Measurements from ENCODE around the gene TJP3. TPM values are rescaled to one million over a fixed set of nuclear protein-coding genes. Genes with fewer than 3 reads are reported as not detected.
"Not testable (repeated sequence)": the region's sequence is repeated elsewhere in the genome, so short reads cannot be mapped to it uniquely, and the experiment has no call there.

Gene TJP3
- polyA plus RNA-seq, 1 donor from 2014 or later, result 4.9 TPM

DNA sequence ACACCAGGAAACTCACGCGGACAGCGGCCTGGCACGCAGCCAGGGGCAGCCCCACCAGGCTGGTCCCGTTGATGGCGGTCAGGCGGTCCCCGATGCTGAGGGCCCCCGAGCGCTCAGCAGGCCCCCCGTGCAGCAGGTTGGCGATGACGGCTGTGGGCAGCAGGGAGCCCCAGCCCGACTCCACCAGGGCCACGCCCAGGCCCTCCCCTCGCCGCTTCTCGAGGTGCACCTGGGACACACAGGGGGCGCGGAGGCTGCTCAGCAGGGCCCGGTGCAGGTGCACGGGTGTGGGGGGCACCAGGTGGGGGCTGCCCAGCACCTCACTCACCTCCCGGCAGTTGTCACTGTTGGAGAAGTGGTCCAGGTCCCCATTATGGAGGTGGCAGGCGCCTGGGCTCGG lies 44.3 kb downstream of the TJP3 start:
- Mint-ChIP-seq H3K27ac (no peak overlapping the region), H3K27me3 (no peaks in the 10 kb centered on the region), H3K4me3 (no peak overlapping the region), H3K36me3 (peaks cover 9% of the 10 kb centered on the region), H3K9me3 (no peaks in the 10 kb centered on the region), H3K4me1 (peaks cover 2 to 10% (median 3%) of the 10 kb centered on the region in 3 donors)

DNA sequence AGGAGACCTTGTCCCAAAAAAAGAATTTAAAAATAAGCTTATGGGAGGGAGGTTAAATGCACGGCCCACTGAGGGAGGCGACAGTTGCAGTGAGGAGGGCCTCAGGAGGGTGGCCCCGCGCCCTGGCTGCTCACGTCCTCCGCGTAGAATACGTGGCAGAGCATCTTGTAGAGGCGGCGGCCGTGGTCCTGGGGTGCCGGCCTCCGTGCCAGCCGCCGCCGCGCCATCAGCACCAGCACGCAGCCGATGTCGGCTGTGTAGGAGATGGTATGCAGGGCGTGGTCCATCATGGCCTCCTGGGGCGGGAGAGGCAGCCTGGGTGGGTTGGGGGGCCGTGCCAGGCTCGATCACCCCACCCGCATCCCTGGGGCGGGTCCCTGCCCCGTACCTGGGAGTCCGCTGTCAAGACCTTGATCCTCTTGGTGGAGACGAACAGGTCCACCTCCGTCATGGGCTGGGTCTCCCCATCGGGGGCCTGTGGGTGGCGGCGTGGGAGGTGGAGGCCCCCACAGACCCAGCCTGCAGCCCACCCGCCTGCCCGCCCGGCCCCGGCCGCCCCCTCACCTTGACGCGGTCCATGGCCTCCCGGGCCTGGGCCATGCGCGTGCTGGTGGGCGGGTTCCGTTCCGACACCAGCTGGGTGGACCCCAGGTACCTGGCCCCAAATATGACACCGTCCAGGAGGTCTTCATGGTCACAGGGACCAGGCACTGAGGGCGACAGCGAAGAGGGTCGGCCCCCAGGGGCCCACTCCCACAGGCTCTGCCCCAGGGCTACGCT lies 45.6 kb downstream of the TJP3 start:
- peaks cover 2 to 10% (median 3%) of the 10 kb centered on the region in 3 donors for H3K4me1 Mint-ChIP-seq
- H3K27ac Mint-ChIP-seq, result no peak overlapping the region
- H3K9me3 Mint-ChIP-seq, result no peaks in the 10 kb centered on the region

DNA sequence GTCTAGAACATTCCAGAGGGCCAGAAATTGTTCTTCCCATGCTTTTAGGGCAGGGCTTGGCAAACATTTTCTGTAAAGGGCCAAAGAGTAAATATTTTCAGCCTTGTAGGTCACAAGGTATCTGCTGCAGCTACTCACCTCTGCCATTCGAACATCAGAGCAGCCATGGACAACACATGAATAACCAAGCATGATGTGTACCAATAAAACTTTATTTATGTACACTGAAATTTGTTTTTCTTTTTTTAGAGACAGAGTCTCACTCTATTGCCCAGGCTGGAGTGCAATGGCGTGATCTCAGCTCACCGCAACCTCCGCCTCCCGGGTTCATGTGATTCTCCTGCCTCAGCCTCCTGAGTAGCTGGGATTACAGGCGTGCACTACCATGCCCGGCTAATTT lies 49.5 kb downstream of the TJP3 start:
- H3K4me3 Mint-ChIP-seq, result peak overlapping the region in 1 of 4 donors; percentile 38
- H3K9me3 Mint-ChIP-seq, H3K36me3 Mint-ChIP-seq, H3K27ac Mint-ChIP-seq, H3K27me3 Mint-ChIP-seq: not testable (repeated sequence)
- H3K4me1 Mint-ChIP-seq, result peaks cover 19 to 23% (median 21%) of the 10 kb centered on the region in 3 donors

More for the DNA sequence above, 45.6 kb downstream of the TJP3 start:
- Mint-ChIP-seq H3K4me3 (peak overlapping the region in 1 of 4 donors; percentile 28), H3K27me3 (no peaks in the 10 kb centered on the region), H3K36me3 (peaks cover 9% of the 10 kb centered on the region)

DNA sequence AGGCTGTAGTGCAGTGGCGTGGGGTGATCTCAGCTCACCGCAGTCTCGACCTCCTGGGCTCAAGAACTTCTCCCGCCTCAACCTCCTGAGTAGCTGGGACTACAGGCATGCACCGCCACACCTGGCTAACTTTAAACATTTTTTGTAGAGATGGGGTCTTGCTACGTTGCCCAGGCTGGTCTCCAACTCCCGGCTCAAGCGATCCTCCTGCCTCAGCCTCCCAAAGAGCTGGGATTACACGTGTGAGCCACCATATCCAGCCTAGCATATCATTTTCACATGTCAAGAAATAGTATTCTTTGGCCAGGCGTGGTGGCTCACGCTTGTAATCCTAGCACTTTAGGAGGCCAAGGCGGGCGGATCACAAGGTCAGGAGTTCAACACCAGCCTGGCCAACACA lies 50.1 kb downstream of the TJP3 start:
- not testable (repeated sequence) for H3K27me3 Mint-ChIP-seq, H3K9me3 Mint-ChIP-seq, H3K27ac Mint-ChIP-seq, H3K4me3 Mint-ChIP-seq, H3K36me3 Mint-ChIP-seq
- peaks cover 23 to 28% (median 26%) of the 10 kb centered on the region in 3 donors for H3K4me1 Mint-ChIP-seq

DNA sequence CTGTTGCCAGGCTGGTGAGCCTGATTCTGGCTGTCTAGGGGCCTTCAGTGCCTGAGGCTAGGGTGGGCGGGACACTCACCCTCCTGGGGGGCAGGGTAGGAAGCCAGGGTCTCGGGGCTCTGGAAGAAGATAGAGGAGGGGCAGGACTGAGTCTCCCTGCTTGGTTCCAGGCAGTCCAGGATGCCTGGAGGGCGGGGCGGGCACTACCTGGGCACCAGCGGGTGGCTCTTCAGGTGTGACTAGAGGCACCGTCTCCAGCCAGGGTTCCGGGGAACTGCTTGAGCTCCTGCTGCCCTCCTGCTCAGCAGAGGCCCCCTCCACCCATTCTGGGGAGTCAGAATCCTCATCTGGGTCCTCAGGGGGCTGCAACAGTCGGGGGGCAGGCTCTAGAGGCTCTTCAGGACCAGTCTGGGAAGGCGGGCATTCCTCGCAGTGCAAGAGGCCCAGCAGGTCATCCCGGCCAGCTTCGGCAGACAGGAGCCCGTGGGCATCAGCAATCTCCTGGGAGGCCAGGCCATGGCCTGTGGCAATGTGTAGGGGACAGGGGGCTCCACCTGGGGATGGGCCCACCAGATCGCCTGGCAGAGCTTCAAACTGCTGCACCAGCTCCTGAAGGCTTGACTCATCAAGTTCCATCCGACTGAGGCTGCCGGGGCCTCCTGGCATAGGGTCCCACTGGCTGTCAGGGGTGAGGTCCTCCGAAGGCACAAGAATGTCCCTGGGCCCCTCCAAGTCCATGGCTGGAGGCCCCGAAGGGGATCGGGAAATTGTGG lies 51.5 kb downstream of the TJP3 start:
- Mint-ChIP-seq H3K27me3 (peaks cover 2% of the 10 kb centered on the region), H3K27ac (peak overlapping the region; percentile 63 to 100 (median 98)), H3K36me3 (peaks cover 3% of the 10 kb centered on the region), H3K4me3 (peak overlapping the region; percentile 38 to 99 (median 98)), H3K9me3 (no peaks in the 10 kb centered on the region), H3K4me1 (peaks cover 23 to 30% (median 27%) of the 10 kb centered on the region in 3 donors)

DNA sequence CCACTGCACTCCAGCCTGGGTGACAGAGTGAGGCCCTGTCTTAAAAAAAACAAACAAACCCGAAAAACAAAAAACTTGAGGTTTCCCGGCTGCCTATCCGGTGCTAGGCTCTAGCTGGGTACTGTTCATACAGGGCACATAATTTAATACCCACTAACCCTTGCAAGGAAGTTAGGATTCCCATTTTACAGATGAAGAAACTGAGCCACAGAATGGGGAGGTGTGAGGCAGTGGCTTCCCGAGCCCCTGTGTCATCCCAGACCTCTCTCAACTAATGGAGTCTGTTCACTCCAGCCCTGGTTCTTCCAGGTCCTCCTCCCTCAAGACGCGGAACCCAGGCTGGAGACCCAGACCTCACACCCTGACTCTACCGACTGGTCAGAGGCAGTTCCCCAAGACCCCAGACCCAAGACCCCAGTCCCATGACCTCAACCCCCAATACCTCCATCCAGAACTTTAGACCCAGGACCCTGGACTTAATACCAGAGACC lies 52.7 kb downstream of the TJP3 start:
- Mint-ChIP-seq H3K27me3 (peaks cover 2% of the 10 kb centered on the region), H3K4me3 (peak overlapping the region; percentile 93 to 99 (median 98)), H3K9me3 (no peaks in the 10 kb centered on the region), H3K27ac (peak overlapping the region; percentile 95 to 100 (median 98)), H3K36me3 (peaks cover 3% of the 10 kb centered on the region), H3K4me1 (peaks cover 20 to 27% (median 21%) of the 10 kb centered on the region in 3 donors)

DNA sequence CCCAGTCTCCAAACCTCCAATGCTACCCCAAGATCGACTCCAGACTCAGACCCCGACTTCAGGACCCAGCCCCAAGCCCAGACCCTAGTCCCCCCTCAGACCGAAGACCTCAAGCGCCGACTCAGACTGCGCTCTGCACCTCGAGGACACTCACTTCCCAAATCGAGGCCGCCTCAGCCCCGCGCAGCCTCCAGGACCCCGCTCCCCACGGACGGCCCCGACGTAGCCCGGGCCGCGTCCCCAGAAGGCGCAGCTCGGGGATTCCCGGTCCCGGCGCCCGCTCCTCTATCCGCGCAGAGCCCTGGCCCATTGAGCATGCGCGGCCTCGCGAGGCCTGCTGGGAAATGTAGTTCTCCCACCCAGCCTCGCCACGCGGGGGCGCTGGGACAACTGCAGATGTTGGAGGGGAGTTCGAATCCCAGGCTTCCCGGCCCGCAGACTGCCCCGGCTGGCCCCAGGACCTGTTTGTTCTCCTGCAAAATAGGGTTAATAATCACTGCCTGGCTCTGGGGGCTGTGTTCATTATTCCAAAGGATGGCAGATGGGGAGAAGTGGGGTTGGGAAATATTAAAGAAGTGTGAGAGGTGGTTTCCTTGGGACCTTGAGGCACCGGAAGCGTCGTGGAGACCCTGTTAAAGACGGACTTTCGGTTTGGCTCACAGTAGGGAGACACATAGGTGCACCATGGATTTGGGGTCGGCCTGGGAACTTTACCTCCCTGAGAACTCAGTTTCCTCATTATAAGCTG lies 53.4 kb downstream of the TJP3 start, which contains the start of gene APBA3:
Gene APBA3 (minus strand): TSS at position 311 of the 748 bp plus-strand sequence. CDS start 1,428 bp downstream, outside the sequence.
- Mint-ChIP-seq H3K9me3 (no peaks in the 10 kb centered on the region), H3K27me3 (peaks cover 2% of the 10 kb centered on the region), H3K27ac (peak within 1 kb of the TSS; percentile 100), H3K36me3 (peaks cover 3% of the 10 kb centered on the region), H3K4me3 (peak within 1 kb of the TSS; percentile 97 to 99 (median 99)), H3K4me1 (peaks cover 20 to 30% (median 21%) of the 10 kb centered on the region in 3 donors)

DNA sequence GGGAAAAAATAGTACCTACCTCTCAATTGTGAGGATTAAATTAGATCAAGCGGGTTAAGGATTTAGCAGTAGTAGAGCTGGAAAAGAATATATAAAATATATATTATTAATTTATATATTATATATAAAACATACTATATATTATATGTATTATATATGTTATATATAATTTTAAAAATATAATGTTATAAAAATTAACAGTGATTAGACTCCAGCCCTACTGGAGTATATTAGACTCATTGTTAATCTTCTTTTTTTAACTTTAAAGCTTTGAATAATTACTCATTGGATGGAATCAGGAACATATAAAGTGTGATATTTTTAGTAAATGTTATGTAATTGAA lies 53.9 kb downstream of the TJP3 start:
- Mint-ChIP-seq H3K9me3 (no peaks in the 10 kb centered on the region), H3K4me3 (peak overlapping the region; percentile 97 to 99 (median 99)), H3K27me3 (peaks cover 2% of the 10 kb centered on the region), H3K4me1 (peaks cover 19 to 32% (median 20%) of the 10 kb centered on the region in 3 donors), H3K27ac (peak overlapping the region; percentile 100), H3K36me3 (peaks cover 3% of the 10 kb centered on the region)

DNA sequence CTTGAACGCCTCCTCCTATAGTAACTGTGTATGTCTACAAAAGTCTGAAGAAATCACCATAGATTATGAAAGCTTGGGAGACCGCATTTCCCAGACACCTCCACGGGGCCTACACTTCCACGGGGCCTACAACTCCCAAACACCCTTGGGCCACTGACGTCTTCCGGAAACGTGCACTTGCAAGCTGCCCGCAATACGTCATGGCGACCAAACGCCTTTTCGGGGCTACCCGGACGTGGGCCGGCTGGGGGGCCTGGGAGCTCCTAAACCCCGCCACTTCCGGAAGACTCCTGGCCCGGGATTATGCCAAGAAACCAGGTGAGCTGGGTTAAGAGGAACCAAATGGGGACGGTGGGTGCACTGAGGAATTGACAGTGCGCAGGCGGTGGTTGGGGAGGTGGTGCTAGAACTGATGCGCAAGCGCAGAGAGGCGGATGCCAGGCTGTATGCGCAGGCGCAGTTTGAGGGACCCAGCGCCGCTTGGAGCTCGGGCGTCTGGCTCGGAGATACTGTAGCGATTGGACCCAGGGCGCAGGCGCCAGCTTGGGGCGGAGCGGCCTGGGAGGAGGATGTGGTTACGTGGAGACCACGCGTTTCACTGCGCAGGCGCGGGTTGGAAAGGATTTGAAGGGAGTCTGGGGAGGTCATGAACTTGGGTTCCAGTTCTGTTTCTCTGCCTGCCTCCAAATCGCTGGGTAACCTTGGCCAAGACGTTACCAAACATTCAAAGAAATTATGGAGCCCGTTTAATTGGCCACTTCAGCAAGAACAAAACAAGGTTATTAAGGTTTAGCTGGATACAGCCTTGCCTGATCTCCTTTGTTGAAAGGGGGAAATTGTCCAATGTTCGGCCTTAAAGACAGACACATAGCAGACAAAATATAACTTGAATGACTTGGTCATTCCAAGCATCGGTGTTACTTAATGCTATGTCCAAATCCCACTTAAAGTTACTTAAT lies 54.6 kb downstream of the TJP3 start, which contains the start of gene MRPL54:
Gene MRPL54 (plus strand): TSS at position 182 of the 959 bp plus-strand sequence. CDS start 19 bp downstream, at position 201.
- H3K4me3 Mint-ChIP-seq, result peak within 1 kb of the TSS; percentile 97 to 99 (median 99)
- H3K36me3 Mint-ChIP-seq, result peaks cover 3% of the 10 kb centered on the region
- H3K9me3 Mint-ChIP-seq, result no peaks in the 10 kb centered on the region
- H3K4me1 Mint-ChIP-seq, result peaks cover 19 to 32% (median 20%) of the 10 kb centered on the region in 3 donors
- H3K27me3 Mint-ChIP-seq, result peaks cover 2% of the 10 kb centered on the region
- peak within 1 kb of the TSS; percentile 100 for H3K27ac Mint-ChIP-seq

DNA sequence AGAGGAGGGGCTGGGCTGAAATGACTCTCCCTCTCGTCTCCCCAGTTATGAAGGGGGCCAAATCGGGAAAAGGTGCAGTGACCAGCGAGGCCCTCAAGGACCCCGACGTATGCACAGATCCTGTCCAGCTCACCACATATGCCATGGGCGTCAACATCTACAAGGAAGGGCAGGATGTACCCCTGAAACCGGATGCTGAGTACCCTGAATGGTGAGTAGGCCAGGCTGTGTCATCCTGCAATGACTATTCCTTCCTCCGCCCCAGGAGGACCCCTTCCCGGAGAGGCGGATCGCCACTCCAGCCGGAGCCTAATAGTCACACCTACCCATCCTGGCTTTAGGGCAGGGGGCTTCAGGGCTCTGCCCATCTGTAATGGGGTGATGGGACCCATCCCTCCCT lies 56.9 kb downstream of the TJP3 start:
- Mint-ChIP-seq H3K4me1 (peaks cover 17 to 27% (median 20%) of the 10 kb centered on the region in 3 donors), H3K4me3 (no peak overlapping the region), H3K27ac (no peak overlapping the region), H3K36me3 (peaks cover 6% of the 10 kb centered on the region), H3K27me3 (peaks cover 2% of the 10 kb centered on the region), H3K9me3 (no peaks in the 10 kb centered on the region)

DNA sequence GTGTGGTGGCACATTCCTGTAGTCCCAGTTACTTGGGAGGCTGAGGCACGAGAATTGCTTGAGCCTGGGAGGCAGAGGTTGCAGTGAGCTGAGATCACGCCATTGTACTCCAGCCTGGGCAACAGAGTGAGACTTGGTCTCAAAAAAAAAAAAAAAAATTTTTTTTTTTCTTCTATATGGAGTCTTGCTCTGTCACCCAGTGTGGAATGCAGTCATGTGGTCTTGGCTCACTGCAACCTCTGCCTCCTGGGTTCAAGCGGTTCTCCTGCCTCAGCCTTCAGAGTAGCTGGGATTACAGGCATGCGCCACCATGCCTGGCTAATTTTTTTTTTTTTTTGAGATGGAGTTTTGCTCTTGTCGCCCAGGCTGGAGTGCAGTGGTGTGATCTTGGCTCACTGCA lies 57.6 kb downstream of the TJP3 start:
- peaks cover 17 to 22% (median 20%) of the 10 kb centered on the region in 3 donors for H3K4me1 Mint-ChIP-seq
- not testable (repeated sequence) for H3K9me3 Mint-ChIP-seq, H3K36me3 Mint-ChIP-seq, H3K27ac Mint-ChIP-seq, H3K4me3 Mint-ChIP-seq, H3K27me3 Mint-ChIP-seq

DNA sequence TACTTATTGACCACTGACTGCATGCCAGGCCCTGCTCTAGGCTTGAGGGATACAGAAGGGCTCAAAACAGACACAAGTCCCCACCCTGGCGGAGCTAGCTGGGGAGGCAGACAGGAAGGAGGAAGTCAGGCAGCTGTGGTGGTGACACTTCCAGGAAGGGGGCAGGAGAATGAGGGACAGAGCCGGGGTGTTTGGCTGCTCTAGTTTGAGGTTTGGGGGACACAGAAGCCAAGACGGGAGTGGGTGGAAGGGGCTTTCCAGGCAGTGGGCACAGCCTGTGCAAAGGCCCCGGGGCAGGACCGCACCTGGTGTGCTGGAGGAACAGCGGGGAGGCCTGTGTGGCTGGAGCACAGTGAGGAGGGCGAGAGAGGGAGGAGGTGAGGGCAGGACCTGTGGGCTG lies 58.3 kb downstream of the TJP3 start:
- H3K27ac Mint-ChIP-seq, result peak overlapping the region in 1 of 3 donors; percentile 73
- H3K27me3 Mint-ChIP-seq, result peaks cover 2% of the 10 kb centered on the region
- no peaks in the 10 kb centered on the region for H3K9me3 Mint-ChIP-seq
- H3K4me3 Mint-ChIP-seq, result peak overlapping the region in 1 of 4 donors; percentile 49
- peaks cover 14 to 20% (median 14%) of the 10 kb centered on the region in 3 donors for H3K4me1 Mint-ChIP-seq
- H3K36me3 Mint-ChIP-seq, result peaks cover 6% of the 10 kb centered on the region

DNA sequence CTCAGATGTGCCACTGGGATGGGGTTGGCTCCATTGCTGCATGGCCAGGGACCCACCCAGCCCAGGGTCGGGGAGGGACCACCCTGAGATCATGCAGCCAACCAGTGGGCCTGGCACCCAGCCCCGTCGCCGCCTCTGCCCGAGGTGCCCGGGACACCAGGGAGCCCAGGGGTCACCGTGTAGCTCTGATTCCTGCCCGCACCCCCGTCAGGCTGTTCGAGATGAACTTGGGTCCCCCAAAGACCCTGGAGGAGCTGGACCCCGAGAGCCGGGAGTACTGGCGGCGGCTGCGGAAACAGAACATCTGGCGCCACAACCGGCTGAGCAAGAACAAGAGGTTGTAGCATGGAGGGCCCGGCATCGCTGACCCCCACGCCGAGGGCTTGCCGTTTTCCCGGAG lies 58.9 kb downstream of the TJP3 start:
- Mint-ChIP-seq H3K4me1 (peaks cover 9 to 15% (median 9%) of the 10 kb centered on the region in 3 donors), H3K36me3 (peaks cover 6% of the 10 kb centered on the region), H3K27ac (peak overlapping the region in 1 of 3 donors; percentile 73), H3K27me3 (peaks cover 2% of the 10 kb centered on the region), H3K4me3 (no peak overlapping the region), H3K9me3 (no peaks in the 10 kb centered on the region)

Data from IgD-negative memory B cell (primary cell).